ENCODE results near the gene C4orf50.

The C4orf50 gene

DNA sequence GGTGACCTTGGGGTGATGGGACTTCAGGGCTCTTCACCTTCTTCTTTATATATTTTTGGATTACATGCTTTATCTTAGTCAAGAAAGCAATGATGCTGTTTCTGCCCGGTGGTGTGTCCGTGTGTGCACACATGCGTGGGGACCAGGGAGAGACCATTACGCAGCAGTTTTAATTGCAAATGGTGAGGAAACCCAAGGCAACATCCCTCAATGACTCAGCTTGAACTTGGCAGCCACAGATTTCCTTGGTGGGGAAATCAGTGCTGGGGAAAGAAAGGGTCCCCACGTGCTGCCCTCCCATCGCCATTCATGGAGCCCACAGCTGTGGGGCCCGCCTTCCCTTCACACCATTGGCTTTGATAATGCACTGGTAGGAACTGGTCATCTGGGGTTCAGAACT lies 46.2 kb upstream of the C4orf50 start:
- no peaks in the 10 kb centered on the region for H3K4me1 ChIP-seq (ENCODE audit: low read length)
- no peak overlapping the region for H3K4me2 ChIP-seq (ENCODE audit: low read depth, low read length)
- H3K9me2 ChIP-seq (replicated peaks; ENCODE audit: insufficient read depth, low read length) = no peaks in the 10 kb centered on the region
- no peaks in the 10 kb centered on the region for H4K20me1 ChIP-seq (ENCODE audit: insufficient read depth, low read length)
- H3K36me3 ChIP-seq (replicated peaks; ENCODE audit: insufficient read depth, low read length) = peaks cover 9% of the 10 kb centered on the region; the same call in 1 of the 2 replicates
- no peaks in the 10 kb centered on the region for H3K9me3 ChIP-seq (replicated peaks; ENCODE audit: insufficient read depth, low read length)
- no peaks in the 10 kb centered on the region for H3K79me2 ChIP-seq (ENCODE audit: low read length)
- no peak overlapping the region for H2AFZ ChIP-seq (ENCODE audit: low read length)
- DNase-seq = no peak
- H3K27ac ChIP-seq (ENCODE audit: low read length) = no peak overlapping the region
- H3K27me3 ChIP-seq (replicated peaks; ENCODE audit: insufficient read depth, low read length) = no peaks in the 10 kb centered on the region
- no peak overlapping the region for H3K4me3 ChIP-seq (ENCODE audit: low read length)
- no peak overlapping the region for H3K9ac ChIP-seq (ENCODE audit: low read length)
- TF ChIP-seq, protein P1, sequence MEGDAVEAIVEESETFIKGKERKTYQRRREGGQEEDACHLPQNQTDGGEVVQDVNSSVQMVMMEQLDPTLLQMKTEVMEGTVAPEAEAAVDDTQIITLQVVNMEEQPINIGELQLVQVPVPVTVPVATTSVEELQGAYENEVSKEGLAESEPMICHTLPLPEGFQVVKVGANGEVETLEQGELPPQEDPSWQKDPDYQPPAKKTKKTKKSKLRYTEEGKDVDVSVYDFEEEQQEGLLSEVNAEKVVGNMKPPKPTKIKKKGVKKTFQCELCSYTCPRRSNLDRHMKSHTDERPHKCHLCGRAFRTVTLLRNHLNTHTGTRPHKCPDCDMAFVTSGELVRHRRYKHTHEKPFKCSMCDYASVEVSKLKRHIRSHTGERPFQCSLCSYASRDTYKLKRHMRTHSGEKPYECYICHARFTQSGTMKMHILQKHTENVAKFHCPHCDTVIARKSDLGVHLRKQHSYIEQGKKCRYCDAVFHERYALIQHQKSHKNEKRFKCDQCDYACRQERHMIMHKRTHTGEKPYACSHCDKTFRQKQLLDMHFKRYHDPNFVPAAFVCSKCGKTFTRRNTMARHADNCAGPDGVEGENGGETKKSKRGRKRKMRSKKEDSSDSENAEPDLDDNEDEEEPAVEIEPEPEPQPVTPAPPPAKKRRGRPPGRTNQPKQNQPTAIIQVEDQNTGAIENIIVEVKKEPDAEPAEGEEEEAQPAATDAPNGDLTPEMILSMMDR (IDR thresholded peaks at IDR 0.05; ENCODE audit: low read length) = no peak
- TF ChIP-seq EZH2 (optimal IDR thresholded peaks at IDR 0.05; ENCODE audit: low read depth, low read length) (no peak), EZH2phosphoT487 (IDR thresholded peaks at IDR 0.05; ENCODE audit: low read length) (no peak)
- H3F3A ChIP-seq (ENCODE audit: insufficient read depth, low read length) = no peaks in the 10 kb centered on the region

DNA sequence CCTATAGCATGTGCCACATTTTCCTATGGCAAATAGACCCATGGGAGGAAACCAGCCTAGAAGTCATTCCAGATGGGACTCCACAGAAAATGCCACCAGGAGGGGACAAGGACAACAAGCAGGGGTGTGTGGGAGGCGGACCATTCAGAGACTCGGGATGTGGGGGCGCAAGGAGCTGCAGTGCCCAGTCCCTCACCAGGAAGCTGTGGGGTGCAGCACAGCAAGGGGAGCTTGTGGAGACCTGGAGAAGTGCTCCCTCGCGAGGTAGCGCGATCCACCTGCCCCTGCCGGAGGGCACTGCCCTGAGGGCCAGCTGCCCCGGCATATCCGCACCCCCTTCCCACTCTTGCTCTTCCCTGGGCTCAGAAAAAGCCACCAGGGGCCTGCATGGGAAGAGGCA lies 45.5 kb upstream of the C4orf50 start:
- no peaks in the 10 kb centered on the region for H3K27me3 ChIP-seq (replicated peaks; ENCODE audit: insufficient read depth, low read length)
- no peaks in the 10 kb centered on the region for H3K9me2 ChIP-seq (replicated peaks; ENCODE audit: insufficient read depth, low read length)
- H3K4me2 ChIP-seq (ENCODE audit: low read depth, low read length) = no peak overlapping the region
- no peaks in the 10 kb centered on the region for H4K20me1 ChIP-seq (ENCODE audit: insufficient read depth, low read length)
- DNase-seq = no peak
- TF ChIP-seq EZH2 (optimal IDR thresholded peaks at IDR 0.05; ENCODE audit: low read depth, low read length) (no peak), EZH2phosphoT487 (IDR thresholded peaks at IDR 0.05; ENCODE audit: low read length) (no peak)
- TF ChIP-seq, protein P1 (IDR thresholded peaks at IDR 0.05; ENCODE audit: low read length) = no peak
- H3F3A ChIP-seq (ENCODE audit: insufficient read depth, low read length) = no peaks in the 10 kb centered on the region
- H3K9ac ChIP-seq (ENCODE audit: low read length) = no peak overlapping the region
- H3K4me3 ChIP-seq (ENCODE audit: low read length) = no peak overlapping the region
- no peaks in the 10 kb centered on the region for H3K9me3 ChIP-seq (replicated peaks; ENCODE audit: insufficient read depth, low read length)
- no peaks in the 10 kb centered on the region for H3K79me2 ChIP-seq (ENCODE audit: low read length)
- no peak overlapping the region for H3K27ac ChIP-seq (ENCODE audit: low read length)
- peaks cover 9% of the 10 kb centered on the region; the same call in 1 of the 2 replicates for H3K36me3 ChIP-seq (replicated peaks; ENCODE audit: insufficient read depth, low read length)
- H2AFZ ChIP-seq (ENCODE audit: low read length) = no peak overlapping the region
- H3K4me1 ChIP-seq (ENCODE audit: low read length) = no peaks in the 10 kb centered on the region

DNA sequence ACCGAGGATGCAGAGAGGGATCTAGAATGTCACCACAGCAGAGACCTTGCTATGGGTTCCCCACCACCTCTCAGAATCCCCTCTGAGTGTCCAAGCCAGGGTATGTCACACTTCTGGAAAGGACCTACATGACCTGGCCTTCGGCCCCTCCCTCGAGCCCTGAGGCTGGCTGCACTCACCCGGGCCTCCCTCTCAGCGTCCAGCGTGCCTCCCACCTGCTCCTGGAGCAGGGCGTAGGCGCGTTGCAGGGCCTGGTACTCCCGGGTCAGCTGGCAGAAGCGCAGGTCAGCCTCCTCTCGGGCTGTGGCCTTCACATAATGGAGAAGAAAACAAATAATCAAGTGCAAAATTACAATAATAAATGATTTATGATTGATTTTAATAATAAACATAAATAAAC lies 43.9 kb upstream of the C4orf50 start:
- Histone ChIP-seq H3K27ac (ENCODE audit: low read length) (no peak overlapping the region), H3F3A (ENCODE audit: insufficient read depth, low read length) (no peaks in the 10 kb centered on the region), H3K9ac (ENCODE audit: low read length) (no peak overlapping the region), H2AFZ (ENCODE audit: low read length) (no peak overlapping the region), H3K9me3 (replicated peaks; ENCODE audit: insufficient read depth, low read length) (no peaks in the 10 kb centered on the region), H3K4me1 (ENCODE audit: low read length) (no peaks in the 10 kb centered on the region), H3K9me2 (replicated peaks; ENCODE audit: insufficient read depth, low read length) (no peaks in the 10 kb centered on the region), H3K4me2 (ENCODE audit: low read depth, low read length) (no peak overlapping the region), H3K4me3 (ENCODE audit: low read length) (no peak overlapping the region), H3K27me3 (replicated peaks; ENCODE audit: insufficient read depth, low read length) (no peaks in the 10 kb centered on the region), H4K20me1 (ENCODE audit: insufficient read depth, low read length) (no peaks in the 10 kb centered on the region), H3K79me2 (ENCODE audit: low read length) (no peaks in the 10 kb centered on the region), H3K36me3 (replicated peaks; ENCODE audit: insufficient read depth, low read length) (peaks cover 9% of the 10 kb centered on the region; the same call in 1 of the 2 replicates)
- no peak for DNase-seq
- TF ChIP-seq EZH2phosphoT487 (IDR thresholded peaks at IDR 0.05; ENCODE audit: low read length) = no peak
- TF ChIP-seq, protein P1 (IDR thresholded peaks at IDR 0.05; ENCODE audit: low read length) = no peak
- no peak for TF ChIP-seq EZH2 (optimal IDR thresholded peaks at IDR 0.05; ENCODE audit: low read depth, low read length)
